Measurements from ENCODE around the gene C3.

DNA sequence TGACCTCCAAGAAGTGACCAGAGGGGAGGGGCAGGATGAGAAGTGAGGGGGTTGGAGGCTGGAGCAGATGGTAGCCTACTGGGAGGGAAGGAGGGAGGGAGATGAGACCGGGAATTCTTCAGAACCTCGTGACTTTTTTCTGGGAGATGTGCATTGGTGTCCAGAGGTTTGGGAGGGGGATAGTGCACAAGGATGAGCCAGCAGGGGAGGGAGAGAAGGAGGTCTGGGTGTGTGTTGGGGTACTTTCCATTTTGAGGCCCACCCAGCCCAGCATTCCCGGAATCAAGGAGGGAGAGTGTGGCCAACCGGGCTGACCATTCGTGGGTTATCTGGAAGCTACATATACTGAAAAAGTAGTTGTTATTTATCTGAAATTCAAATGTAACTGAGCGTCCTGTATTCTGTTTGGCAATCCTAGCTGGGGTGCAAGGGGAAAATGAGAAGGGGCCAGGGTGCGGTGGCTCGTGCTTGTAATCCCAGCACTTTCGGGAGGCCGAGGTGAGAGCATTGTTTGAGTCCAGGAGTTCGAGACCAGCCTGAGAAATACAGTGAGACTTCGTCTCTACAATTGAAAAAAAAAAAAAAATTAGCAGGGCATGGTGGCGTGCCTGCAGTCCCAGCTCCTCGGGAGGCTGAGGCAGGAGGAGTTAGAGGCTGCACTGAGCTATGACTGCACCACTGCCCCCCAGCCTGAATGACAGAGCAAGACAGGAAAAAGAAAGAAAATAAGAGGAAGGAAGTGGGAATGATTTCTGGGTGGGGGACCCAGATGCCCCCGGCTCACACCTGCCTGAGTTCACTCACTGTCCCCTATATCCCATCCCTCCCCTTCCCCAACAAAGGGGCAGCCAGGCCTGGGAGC, 4.4 kb upstream of the C3 start:
- TF ChIP-seq, protein P1, sequence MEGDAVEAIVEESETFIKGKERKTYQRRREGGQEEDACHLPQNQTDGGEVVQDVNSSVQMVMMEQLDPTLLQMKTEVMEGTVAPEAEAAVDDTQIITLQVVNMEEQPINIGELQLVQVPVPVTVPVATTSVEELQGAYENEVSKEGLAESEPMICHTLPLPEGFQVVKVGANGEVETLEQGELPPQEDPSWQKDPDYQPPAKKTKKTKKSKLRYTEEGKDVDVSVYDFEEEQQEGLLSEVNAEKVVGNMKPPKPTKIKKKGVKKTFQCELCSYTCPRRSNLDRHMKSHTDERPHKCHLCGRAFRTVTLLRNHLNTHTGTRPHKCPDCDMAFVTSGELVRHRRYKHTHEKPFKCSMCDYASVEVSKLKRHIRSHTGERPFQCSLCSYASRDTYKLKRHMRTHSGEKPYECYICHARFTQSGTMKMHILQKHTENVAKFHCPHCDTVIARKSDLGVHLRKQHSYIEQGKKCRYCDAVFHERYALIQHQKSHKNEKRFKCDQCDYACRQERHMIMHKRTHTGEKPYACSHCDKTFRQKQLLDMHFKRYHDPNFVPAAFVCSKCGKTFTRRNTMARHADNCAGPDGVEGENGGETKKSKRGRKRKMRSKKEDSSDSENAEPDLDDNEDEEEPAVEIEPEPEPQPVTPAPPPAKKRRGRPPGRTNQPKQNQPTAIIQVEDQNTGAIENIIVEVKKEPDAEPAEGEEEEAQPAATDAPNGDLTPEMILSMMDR (IDR thresholded peaks at IDR 0.05; ENCODE audit: borderline replicate concordance, extremely low read depth, low read length, poor library complexity, severe bottlenecking), result no peak
- TF ChIP-seq EZH2 (IDR thresholded peaks at IDR 0.05; ENCODE audit: borderline replicate concordance, low read depth, low read length, severe bottlenecking), result no peak

Data from DND-41 (cell line).